Measurements from ENCODE around the gene HUS1B.

HUS1B gene

DNA sequence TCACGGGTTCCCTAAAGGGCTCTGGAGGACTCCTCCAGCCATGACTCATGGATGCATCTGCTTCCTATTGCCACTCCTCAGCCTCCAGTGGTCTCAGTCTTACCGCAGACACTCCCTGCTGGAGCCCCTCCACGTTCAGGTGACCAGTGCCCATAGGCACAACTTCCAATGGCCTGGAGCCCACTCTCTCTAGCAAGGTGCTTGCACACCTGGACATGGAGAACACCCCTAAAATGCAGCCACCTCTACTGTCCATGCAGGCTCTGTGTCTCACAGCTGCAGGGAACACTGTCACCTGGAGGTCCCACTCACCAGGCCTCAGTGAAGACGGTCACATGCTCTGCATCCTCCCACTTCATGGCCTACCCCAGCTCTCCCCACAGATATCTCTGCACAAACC is 36.0 kb downstream of the HUS1B start:
- no peak for DNase-seq (ENCODE audit: extremely low read depth, insufficient read length)
- TF ChIP-seq, protein P1, sequence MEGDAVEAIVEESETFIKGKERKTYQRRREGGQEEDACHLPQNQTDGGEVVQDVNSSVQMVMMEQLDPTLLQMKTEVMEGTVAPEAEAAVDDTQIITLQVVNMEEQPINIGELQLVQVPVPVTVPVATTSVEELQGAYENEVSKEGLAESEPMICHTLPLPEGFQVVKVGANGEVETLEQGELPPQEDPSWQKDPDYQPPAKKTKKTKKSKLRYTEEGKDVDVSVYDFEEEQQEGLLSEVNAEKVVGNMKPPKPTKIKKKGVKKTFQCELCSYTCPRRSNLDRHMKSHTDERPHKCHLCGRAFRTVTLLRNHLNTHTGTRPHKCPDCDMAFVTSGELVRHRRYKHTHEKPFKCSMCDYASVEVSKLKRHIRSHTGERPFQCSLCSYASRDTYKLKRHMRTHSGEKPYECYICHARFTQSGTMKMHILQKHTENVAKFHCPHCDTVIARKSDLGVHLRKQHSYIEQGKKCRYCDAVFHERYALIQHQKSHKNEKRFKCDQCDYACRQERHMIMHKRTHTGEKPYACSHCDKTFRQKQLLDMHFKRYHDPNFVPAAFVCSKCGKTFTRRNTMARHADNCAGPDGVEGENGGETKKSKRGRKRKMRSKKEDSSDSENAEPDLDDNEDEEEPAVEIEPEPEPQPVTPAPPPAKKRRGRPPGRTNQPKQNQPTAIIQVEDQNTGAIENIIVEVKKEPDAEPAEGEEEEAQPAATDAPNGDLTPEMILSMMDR (IDR thresholded peaks at IDR 0.05; ENCODE audit: insufficient read depth, low read length, poor library complexity, severe bottlenecking) = no peak
- no peaks in the 10 kb centered on the region; the same call in none of the 2 replicates for H3K36me3 ChIP-seq (ENCODE audit: control insufficient read depth, insufficient read depth, low read length)
- H3K27me3 ChIP-seq (replicated peaks; ENCODE audit: control insufficient read depth, insufficient read depth, low read length) = no peaks in the 10 kb centered on the region
- H3K4me3 ChIP-seq (replicated peaks; ENCODE audit: low read depth, low read length) = no peak overlapping the region

DNA sequence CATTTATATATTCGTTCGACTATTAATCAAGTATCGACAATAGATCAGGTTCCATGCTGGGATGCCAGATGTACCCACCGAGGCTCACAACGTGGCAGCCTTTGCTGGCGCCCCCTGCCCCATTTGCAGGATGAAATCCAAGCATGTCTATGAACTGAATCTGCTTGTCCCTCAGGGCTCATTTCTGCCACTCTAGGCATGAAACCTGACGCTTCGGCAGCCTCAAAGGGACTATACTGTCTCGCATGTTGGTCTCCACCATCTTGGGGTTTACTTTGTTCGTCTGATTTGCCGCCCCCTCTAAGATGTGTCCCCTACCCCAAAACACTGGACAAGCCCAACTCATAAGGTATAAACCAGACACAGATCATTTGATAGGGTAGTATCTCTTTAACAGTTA is 36.7 kb downstream of the HUS1B start:
- H3K4me3 ChIP-seq (replicated peaks; ENCODE audit: low read depth, low read length) = no peak overlapping the region
- H3K36me3 ChIP-seq (ENCODE audit: control insufficient read depth, insufficient read depth, low read length) = no peaks in the 10 kb centered on the region; the same call in none of the 2 replicates
- TF ChIP-seq, protein P1 (IDR thresholded peaks at IDR 0.05; ENCODE audit: insufficient read depth, low read length, poor library complexity, severe bottlenecking) = no peak
- no peaks in the 10 kb centered on the region for H3K27me3 ChIP-seq (replicated peaks; ENCODE audit: control insufficient read depth, insufficient read depth, low read length)
- no peak for DNase-seq (ENCODE audit: extremely low read depth, insufficient read length)

DNA sequence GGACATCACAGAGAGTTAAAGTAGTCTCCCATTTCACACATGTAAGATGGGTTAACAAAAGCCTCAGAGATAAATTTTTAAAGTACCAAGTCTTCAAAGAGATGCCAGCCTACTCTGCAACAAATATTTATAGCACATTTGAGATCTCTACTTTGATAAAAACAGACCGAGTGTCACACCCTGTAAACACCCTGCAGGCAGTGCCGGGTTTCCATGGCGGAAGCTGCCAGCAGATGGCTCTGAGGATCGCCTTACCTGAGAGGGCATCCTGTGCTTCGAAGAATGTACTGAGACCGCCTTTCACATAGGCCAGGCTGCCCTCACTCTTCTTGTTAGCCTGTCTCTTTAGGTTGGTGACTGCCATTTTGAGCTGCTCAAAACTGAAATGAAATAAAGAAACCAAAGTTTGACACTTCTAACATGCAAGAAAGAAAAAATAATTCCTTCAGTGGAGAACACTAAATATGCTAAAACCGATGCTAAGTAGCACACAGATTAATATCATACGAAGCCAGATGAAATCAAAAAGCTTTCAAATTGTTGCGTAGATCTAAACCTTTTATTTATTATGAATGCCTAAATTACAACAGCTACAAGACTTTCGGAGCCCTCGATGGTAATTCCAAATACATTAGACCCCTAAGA is 39.3 kb downstream of the HUS1B start:
- no peak for DNase-seq (ENCODE audit: extremely low read depth, insufficient read length)
- Histone ChIP-seq H3K4me3 (replicated peaks; ENCODE audit: low read depth, low read length) (no peak overlapping the region), H3K36me3 (ENCODE audit: control insufficient read depth, insufficient read depth, low read length) (peaks cover 1% of the 10 kb centered on the region), H3K27me3 (replicated peaks; ENCODE audit: control insufficient read depth, insufficient read depth, low read length) (no peaks in the 10 kb centered on the region)
- TF ChIP-seq, protein P1 (IDR thresholded peaks at IDR 0.05; ENCODE audit: insufficient read depth, low read length, poor library complexity, severe bottlenecking) = peak; percentile 5

DNA sequence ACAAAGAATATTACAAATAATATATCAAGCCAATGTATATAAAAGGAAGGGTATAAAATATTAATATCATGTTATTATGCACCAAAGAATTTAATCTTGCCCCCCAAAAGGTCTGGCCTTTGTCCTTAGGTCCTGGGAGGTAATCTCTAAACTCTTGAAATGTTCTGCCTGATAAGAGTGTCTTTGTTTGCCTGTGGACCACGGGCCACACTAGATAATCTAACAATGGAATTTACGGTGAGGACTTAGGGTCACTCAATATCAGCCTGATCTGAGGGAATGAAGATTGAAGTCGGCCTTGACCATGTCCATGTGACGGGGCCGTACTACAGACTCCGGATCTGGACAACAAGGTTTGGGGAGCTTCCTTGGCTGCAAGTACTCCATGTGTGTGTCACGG is 42.9 kb downstream of the HUS1B start:
- TF ChIP-seq, protein P1 (IDR thresholded peaks at IDR 0.05; ENCODE audit: insufficient read depth, low read length, poor library complexity, severe bottlenecking) = no peak
- Histone ChIP-seq H3K36me3 (ENCODE audit: control insufficient read depth, insufficient read depth, low read length) (peaks cover 1% of the 10 kb centered on the region), H3K4me3 (replicated peaks; ENCODE audit: low read depth, low read length) (no peak overlapping the region)

DNA sequence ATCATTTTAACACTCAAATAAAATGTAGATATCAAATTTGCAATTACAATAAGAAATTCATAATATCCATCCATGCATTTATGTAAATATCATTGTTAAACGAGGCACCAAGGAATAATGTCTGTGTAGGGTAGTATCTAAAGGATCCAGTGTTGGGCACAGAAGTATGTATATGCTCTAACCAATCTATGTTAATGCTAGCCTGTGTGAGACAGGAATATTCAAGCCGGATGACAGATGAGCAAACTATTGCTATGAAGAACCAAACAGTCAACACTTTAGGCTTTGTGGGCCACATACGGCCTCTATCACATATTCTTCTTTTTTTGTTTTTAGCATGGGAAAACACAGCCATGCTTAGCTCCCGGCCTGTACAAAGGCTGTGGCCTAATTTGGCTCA is 45.0 kb downstream of the HUS1B start:
- Histone ChIP-seq H3K36me3 (ENCODE audit: control insufficient read depth, insufficient read depth, low read length) (peaks cover 1% of the 10 kb centered on the region; the same call in 1 of the 2 replicates), H3K27me3 (replicated peaks; ENCODE audit: control insufficient read depth, insufficient read depth, low read length) (no peaks in the 10 kb centered on the region), H3K4me3 (replicated peaks; ENCODE audit: low read depth, low read length) (no peak overlapping the region)
- TF ChIP-seq, protein P1 (IDR thresholded peaks at IDR 0.05; ENCODE audit: insufficient read depth, low read length, poor library complexity, severe bottlenecking) = no peak
- no peak for DNase-seq (ENCODE audit: extremely low read depth, insufficient read length)

More for the DNA sequence above, 42.9 kb downstream of the HUS1B start:
- no peak for DNase-seq (ENCODE audit: extremely low read depth, insufficient read length)
- no peaks in the 10 kb centered on the region for H3K27me3 ChIP-seq (replicated peaks; ENCODE audit: control insufficient read depth, insufficient read depth, low read length)
